ENCODE measurements around the gene APOA5.

- TF ChIP-seq CTCF (conservative IDR thresholded peaks at IDR 0.05 in 1 of 2, IDR thresholded peaks at IDR 0.05 in 1 of 2; ENCODE audit: extremely low read depth in 1 of 2, insufficient read depth in 1 of 2, low read depth in 1 of 2, low read length in 2 of 2) (no peak), EZH2 (IDR thresholded peaks at IDR 0.05; ENCODE audit: borderline replicate concordance, low read length) (no peak)
Observed at GRCh38 chr11:116825854-116826750, 34.4 kb upstream of the APOA5 start.
